HG03439 (cell line): ENCODE results near the gene NEMF.
"Not testable (repeated sequence)": the region's sequence is repeated elsewhere in the genome, so short reads cannot be mapped to it uniquely, and the experiment has no call there.

ENCODE experiments used
- ATAC-seq: cut with Tn5 transposase; IDR thresholded peaks from one replicate; pipeline ENCODE4 v1.9.1; 2021; ENCODE audit warnings: mild to moderate bottlenecking, moderate library complexity; ENCODE audit not compliant: unreplicated experiment

NEMF gene

DNA sequence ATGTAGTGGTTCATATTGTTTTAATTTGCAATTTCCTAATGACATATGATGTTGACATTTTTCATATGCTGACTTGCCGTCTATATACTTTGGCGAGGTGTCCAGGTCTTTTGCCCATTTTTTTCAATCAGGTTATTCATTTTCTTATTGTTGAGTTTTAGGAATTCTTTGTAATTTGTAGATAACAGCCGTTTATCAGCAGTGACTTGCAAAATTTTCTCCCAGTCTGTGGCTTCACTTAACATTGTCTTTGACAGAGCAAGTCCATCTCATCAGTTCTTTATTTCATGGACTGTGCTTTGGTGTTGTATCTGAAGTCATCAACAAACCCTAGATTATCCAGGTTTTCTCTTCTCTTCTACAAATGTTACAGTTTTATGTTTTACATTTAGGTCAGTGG is 97.2 kb downstream of the NEMF start:
- no peak for ATAC-seq

DNA sequence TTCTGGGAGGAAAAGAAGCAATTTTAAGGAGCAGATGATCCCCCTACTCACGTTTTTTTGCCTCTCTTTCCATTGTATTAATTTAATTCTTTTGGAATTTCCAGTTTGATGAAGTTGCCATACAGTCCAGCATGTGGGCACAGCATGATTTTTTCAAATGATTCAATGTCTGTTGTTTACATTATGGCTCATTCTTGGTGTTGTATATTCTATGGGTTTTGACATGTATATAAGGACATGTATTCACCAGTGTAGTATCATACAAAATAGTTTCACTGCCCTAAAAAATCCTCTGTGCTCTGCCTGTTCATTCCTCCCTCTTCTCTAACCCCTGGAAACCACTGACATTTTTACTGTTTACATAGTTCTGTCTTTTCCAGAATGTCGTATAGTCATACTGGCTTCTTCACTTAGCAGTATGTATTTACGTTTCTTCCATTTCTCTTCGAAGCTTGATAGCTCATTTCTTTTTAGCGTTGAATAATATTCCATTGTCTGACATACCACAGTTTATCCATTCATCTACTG is 98.0 kb downstream of the NEMF start:
- ATAC-seq: no peak

DNA sequence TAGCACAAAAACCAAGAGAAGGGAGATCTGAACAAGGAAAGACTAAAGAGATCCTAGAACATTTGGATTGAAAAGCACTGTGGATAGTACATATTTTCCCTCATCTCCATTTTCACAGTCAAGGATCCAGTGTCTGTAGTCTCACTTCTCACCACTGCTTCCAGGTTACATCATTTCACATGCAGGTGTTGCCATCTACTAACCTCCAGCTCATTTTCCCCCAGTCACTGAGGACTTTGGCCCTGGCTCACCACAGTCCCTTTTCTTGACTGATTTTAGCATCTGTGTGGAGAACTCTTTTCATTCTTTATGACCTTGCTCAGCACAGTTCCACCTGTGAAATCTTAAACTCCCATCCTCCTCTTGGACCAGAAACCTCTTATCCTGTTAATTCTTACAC is 106.1 kb downstream of the NEMF start:
- ATAC-seq: not testable (repeated sequence)

DNA sequence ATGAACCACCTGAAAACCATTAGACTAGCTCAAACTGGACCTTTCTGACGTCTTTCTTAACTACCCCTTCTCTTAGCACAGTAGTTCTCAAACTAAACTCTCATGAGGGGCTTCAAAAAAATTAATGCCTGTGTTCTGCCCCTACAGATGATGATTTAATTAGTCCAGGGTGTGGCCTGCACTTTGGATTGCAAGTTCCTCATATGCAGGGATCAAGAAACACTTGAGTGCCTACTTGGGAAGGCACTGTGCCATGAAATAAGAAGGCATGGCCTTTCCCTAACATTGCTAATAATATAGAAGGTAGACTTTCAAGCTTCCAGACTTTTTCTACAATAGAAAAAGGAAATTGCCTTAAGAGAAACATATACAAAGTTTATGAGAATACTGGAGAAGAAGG is 107.4 kb downstream of the NEMF start:
- no peak for ATAC-seq

DNA sequence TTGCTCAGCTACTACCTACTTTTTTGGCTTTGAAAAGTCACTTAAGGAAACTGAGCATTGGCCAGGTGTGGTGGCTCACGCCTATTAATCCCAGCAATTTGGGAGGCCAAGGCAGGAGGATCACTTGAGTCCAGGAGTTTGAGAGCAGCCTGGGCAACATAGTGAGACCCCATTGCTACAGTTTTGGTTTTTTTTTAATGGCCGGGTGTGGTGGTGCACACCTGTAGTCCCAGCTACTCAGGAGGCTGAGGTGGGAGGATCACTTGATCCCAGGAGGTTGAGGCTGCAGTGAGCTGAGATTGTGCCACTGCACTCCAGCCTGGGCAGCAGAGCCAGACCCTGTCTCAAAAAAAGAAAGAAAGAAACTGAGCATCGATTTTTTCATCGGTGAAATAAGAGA is 116.9 kb downstream of the NEMF start:
- ATAC-seq: not testable (repeated sequence)

DNA sequence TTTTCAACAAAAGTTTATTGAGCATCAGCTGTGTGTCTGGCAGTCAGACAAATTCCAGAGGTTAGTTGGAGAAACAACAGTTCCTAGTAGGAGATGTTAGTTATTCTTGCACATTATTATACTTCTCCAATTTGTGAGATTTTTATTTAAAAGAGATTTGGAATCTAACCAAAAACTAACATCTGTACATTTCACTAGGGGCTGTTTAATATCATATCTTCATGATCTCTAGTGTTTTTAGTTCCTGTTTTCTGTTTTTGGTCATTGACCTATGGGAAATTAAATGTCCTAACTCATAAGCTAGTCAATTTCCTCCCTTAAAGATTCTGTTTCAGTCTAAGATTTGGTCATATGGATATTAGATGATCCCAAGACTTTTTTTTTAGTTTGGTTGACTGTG is 118.8 kb downstream of the NEMF start:
- no peak for ATAC-seq

DNA sequence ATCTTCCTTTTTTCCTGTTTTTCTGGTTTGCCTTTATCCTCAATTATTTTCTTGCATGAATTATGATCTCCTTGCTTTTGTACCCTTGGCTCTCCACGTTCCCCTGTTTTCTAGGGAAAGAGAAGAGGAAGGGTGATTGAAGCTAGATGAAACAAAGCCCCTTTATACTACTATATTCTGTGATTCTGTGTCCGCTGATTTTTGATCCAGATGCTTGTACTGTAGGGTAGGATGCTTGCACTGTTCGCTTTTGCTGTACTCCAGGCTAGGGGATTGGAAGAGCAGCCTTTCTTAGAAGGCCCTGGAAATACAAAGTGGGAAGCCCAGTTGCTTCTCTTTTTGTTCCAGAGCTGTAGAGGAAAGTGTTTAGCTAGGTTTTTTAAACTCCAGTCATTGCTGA is 119.7 kb downstream of the NEMF start:
- no peak for ATAC-seq
